ENCODE results near the gene PRDM16. TPM values are rescaled to one million over a fixed set of nuclear protein-coding genes. Genes with fewer than 3 reads are reported as not detected.

PRDM16 gene
- total and polyA plus RNA-seq, 2 of the 13 experiments (the other 11 are each of a cell fraction or from before 2014, with no cell fraction given), result 0.15 to 0.81 TPM

- H3K27me3 ChIP-seq (ENCODE audit: control insufficient read depth in 1 of 2, insufficient read depth in 2 of 2, low read length in 2 of 2), result peaks cover 0 to 6% of the 10 kb centered on the region in 2 experiments; a peak in 2 of 5 replicates
- H2AFZ ChIP-seq (ENCODE audit: low read length), result no peak overlapping the region
- in situ Hi-C loops (cut with HindIII; ENCODE audit: extremely low pct_ligation_motif_present, low pct_unique_long_range_greater_than_20kb) (no loop called here), intact Hi-C loops (cut with micrococcal nuclease; ENCODE audit: unreplicated experiment) (no loop called here)
- no peaks in the 10 kb centered on the region for H3K36me3 ChIP-seq (replicated peaks in 1 of 2; ENCODE audit: control insufficient read depth in 1 of 2, insufficient read depth in 2 of 2, low read length in 2 of 2)
- peaks cover 67% of the 10 kb centered on the region for H3K4me1 ChIP-seq (ENCODE audit: insufficient read depth, low read length)
- H3K9me3 ChIP-seq (ENCODE audit: low read length), result no peaks in the 10 kb centered on the region
- H3K4me3 ChIP-seq (replicated peaks in 1 of 3; ENCODE audit: insufficient read depth in 1 of 3, low read depth in 2 of 3, low read length in 3 of 3), result peak overlapping the region in 1 of 3 experiments; percentile 25; a peak in 2 of 6 replicates
- H3K9ac ChIP-seq (ENCODE audit: insufficient read depth, low read depth, low read length), result no peak overlapping the region
- FAIRE-seq (peak; percentile 51), DNase-seq (ENCODE audit: low spot score) (peak; percentile 31), ATAC-seq (peak; percentile 16; the same call in 2 of the 3 replicates)
- 21% methylated on average over 9 of the region's 12 CpGs for WGBS (ENCODE audit: low lambda C conversion rate)
- peak overlapping the region; percentile 49 for H3K4me2 ChIP-seq (ENCODE audit: low read depth, low read length)
- no peaks in the 10 kb centered on the region for H4K20me1 ChIP-seq (ENCODE audit: insufficient read depth, low read length)
- BruUV-seq (replicated peaks), result no TSS peak
- CTCF ChIA-PET (ENCODE audit: low intra/inter-chr PET ratio, low total read pairs), result no interaction called here
- H3K27ac ChIP-seq (ENCODE audit: extremely low read length, insufficient read depth, low read length), result peak overlapping the region; percentile 45
- POLR2A ChIA-PET, result no interaction called here
- no peaks in the 10 kb centered on the region for H3K79me2 ChIP-seq (ENCODE audit: insufficient read depth, low read length)
- TF ChIP-seq KLF9 (CRISPR knock-in tag; IDR thresholded peaks at IDR 0.05; ENCODE audit: low read depth) (no peak), ZSCAN21 (CRISPR knock-in tag; IDR thresholded peaks at IDR 0.05; ENCODE audit: borderline replicate concordance) (no peak), USF2 (IDR thresholded peaks at IDR 0.05; ENCODE audit: low read depth, low read length) (no peak), USF2 (CRISPR knock-in tag; IDR thresholded peaks at IDR 0.05; ENCODE audit: borderline replicate concordance) (no peak), FOXO1 (CRISPR knock-in tag; IDR thresholded peaks at IDR 0.05) (no peak), PAXIP1 (CRISPR knock-in tag; conservative IDR thresholded peaks at IDR 0.05) (peak; percentile 55), PATZ1 (CRISPR knock-in tag; IDR thresholded peaks at IDR 0.05) (peak; percentile 59), DDIT3 (CRISPR knock-in tag; IDR thresholded peaks at IDR 0.05) (no peak), ZNF547 (CRISPR knock-in tag; IDR thresholded peaks at IDR 0.05) (no peak), AGO1 (IDR thresholded peaks at IDR 0.05; ENCODE audit: low read depth, low read length, poor library complexity, severe bottlenecking) (no peak), ZNF451 (CRISPR knock-in tag; IDR thresholded peaks at IDR 0.05) (peak; percentile 44; the same call in 1 of the 2 replicates), MYC (CRISPR knock-in tag; IDR thresholded peaks at IDR 0.05; ENCODE audit: borderline replicate concordance) (peak; percentile 35; the same call in 1 of the 2 replicates), NR2F6 (IDR thresholded peaks at IDR 0.05) (no peak), NR2F6 (CRISPR knock-in tag; IDR thresholded peaks at IDR 0.05) (no peak), ZNF710 (CRISPR knock-in tag; IDR thresholded peaks at IDR 0.05; ENCODE audit: borderline replicate concordance) (no peak), GATAD1 (CRISPR knock-in tag; IDR thresholded peaks at IDR 0.05) (no peak)
Measured at GRCh38 chr1:3133686-3134085, 64.7 kb downstream of the PRDM16 start.
